Activated B cell treated with CpG ODN at 0.5 μM for 24 hours (primary cell): ENCODE data around the gene PRRC2C. TPM values are rescaled to one million over a fixed set of nuclear protein-coding genes. Genes with fewer than 3 reads are reported as not detected.
"Not testable (repeated sequence)": the region's sequence is repeated elsewhere in the genome, so short reads cannot be mapped to it uniquely, and the experiment has no call there.

Source experiments
- ATAC-seq: fragments of 200-7000 bp; cut with Tn5 transposase; one replicate; pipeline ENCODE4 v1.10.0; 2021; ENCODE audit warnings: low read depth, mild to moderate bottlenecking, moderate library complexity
- CTCF ChIA-PET: fragments of 350-600 bp; sonication (Branson Sonifier 250); formaldehyde crosslinking; loops from one replicate; lab custom pipeline; 2021; ENCODE audit warnings: antibody characterized with exemption; lab: Charles Lee
- POLR2A ChIA-PET: fragments of 350-600 bp; sonication (Branson Sonifier 250); formaldehyde crosslinking; loops from one replicate; lab custom pipeline; 2021; ENCODE audit warnings: antibody characterized with exemption; lab: Charles Lee
- DNase-seq: peaks from one replicate; pipeline ENCODE4 v3.0.0; 2022
- H3K27ac Mint-ChIP-seq: one replicate; pipeline ENCODE4 v1.8.0; 2020; ENCODE audit warnings: mixed read lengths
- H3K27me3 Mint-ChIP-seq: one replicate; pipeline ENCODE4 v1.8.0; 2021; ENCODE audit warnings: mixed read lengths
- H3K36me3 Mint-ChIP-seq: one replicate; pipeline ENCODE4 v1.8.0; 2021; ENCODE audit warnings: low read depth, mixed read lengths
- H3K4me1 Mint-ChIP-seq: one replicate; pipeline ENCODE4 v1.8.0; 2021; ENCODE audit warnings: mixed read lengths
- H3K4me3 Mint-ChIP-seq: one replicate; pipeline ENCODE4 v1.8.0; 2020; ENCODE audit warnings: mild to moderate bottlenecking, mixed read lengths
- H3K9me3 Mint-ChIP-seq: one replicate; pipeline ENCODE4 v1.8.0; 2020; ENCODE audit warnings: mixed read lengths
- intact Hi-C: fragments of 100-400 bp; cut with micrococcal nuclease; formaldehyde crosslinking; loops from one replicate; pipeline ENCODE4 v1.15.1; 2024
- total RNA-seq: library from RNA; stranded (reverse); gene quantifications from 2 replicates; pipeline ENCODE4 v1.2.3, GENCODE V29; 2022
- TF ChIP-seq, protein P1 (sequence below): fragments of 200-600 bp; IDR thresholded peaks from one replicate; pipeline ENCODE4 v1.8.0; 2022; ENCODE audit warnings: antibody characterized with exemption, mild to moderate bottlenecking

The PRRC2C gene
- total RNA-seq, 1 donor from 2014 or later = 272 TPM

GRCh38 chr1:171595324-171595723, 110.0 kb downstream of the PRRC2C start:
- intact Hi-C loops = no loop called here
- H3K9me3 Mint-ChIP-seq = no peaks in the 10 kb centered on the region
- no peak overlapping the region for H3K27ac Mint-ChIP-seq
- no peak for DNase-seq
- ATAC-seq = no peak
- ChIA-PET POLR2A (no interaction called here), CTCF (no interaction called here)
- H3K36me3 Mint-ChIP-seq = peaks cover 48% of the 10 kb centered on the region
- TF ChIP-seq, protein P1, sequence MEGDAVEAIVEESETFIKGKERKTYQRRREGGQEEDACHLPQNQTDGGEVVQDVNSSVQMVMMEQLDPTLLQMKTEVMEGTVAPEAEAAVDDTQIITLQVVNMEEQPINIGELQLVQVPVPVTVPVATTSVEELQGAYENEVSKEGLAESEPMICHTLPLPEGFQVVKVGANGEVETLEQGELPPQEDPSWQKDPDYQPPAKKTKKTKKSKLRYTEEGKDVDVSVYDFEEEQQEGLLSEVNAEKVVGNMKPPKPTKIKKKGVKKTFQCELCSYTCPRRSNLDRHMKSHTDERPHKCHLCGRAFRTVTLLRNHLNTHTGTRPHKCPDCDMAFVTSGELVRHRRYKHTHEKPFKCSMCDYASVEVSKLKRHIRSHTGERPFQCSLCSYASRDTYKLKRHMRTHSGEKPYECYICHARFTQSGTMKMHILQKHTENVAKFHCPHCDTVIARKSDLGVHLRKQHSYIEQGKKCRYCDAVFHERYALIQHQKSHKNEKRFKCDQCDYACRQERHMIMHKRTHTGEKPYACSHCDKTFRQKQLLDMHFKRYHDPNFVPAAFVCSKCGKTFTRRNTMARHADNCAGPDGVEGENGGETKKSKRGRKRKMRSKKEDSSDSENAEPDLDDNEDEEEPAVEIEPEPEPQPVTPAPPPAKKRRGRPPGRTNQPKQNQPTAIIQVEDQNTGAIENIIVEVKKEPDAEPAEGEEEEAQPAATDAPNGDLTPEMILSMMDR = no peak
- H3K4me3 Mint-ChIP-seq = no peak overlapping the region
- H3K4me1 Mint-ChIP-seq = no peaks in the 10 kb centered on the region
- no peaks in the 10 kb centered on the region for H3K27me3 Mint-ChIP-seq

DNA sequence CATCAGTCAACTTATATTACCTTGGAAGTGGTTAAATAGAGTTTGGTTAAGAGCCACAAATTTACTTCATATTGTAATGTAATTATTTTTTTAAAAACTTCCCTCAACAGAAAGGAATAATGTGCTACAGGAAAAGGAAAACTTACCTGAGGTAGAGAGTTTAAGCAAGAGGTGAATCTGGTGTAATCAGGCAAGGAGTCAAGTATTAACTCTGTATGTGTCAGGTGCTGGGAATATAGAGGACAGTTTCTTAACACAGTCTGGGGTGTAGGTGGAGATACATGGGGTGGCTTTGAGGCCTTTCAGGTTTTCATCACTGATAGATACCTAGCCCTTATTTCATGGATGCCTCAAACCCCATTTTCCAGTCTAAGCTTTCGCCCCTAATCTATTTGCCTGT, 110.8 kb downstream of the PRRC2C start:
- Mint-ChIP-seq H3K27ac (no peak overlapping the region), H3K4me3 (no peak overlapping the region), H3K27me3 (no peaks in the 10 kb centered on the region), H3K36me3 (peaks cover 41% of the 10 kb centered on the region), H3K4me1 (no peaks in the 10 kb centered on the region), H3K9me3 (no peaks in the 10 kb centered on the region)
- POLR2A ChIA-PET = no interaction called here
- DNase-seq (no peak), ATAC-seq (no peak)
- CTCF ChIA-PET = no interaction called here
- intact Hi-C loops = no loop called here
- TF ChIP-seq, protein P1 = no peak

DNA sequence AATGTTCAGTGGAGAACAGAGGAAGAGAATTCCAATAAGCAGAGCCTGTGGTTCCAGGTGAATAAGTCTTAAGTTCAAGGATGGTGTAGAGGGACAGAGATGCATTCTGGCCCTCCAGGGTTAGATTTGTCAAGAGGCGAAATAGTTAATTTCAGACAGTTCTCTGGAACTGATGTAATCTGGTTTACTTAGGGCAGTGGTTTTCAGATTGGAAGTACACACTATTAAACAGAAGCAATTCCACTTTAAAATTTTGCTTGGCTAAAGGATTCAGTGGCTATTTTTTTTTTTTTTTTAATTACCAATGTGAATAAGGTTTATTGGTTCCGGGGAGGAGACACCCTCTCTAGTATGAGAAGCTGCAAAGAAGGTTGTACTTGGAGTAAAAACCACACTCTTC, 111.4 kb downstream of the PRRC2C start:
- TF ChIP-seq, protein P1 = no peak
- intact Hi-C loops = no loop called here
- H3K36me3 Mint-ChIP-seq = peaks cover 35% of the 10 kb centered on the region
- ChIA-PET CTCF (no interaction called here), POLR2A (no interaction called here)
- no peaks in the 10 kb centered on the region for H3K9me3 Mint-ChIP-seq
- ATAC-seq (no peak), DNase-seq (no peak)
- H3K4me3 Mint-ChIP-seq = no peak overlapping the region
- H3K27ac Mint-ChIP-seq = peak overlapping the region; percentile 60
- no peaks in the 10 kb centered on the region for H3K4me1 Mint-ChIP-seq
- no peaks in the 10 kb centered on the region for H3K27me3 Mint-ChIP-seq

DNA sequence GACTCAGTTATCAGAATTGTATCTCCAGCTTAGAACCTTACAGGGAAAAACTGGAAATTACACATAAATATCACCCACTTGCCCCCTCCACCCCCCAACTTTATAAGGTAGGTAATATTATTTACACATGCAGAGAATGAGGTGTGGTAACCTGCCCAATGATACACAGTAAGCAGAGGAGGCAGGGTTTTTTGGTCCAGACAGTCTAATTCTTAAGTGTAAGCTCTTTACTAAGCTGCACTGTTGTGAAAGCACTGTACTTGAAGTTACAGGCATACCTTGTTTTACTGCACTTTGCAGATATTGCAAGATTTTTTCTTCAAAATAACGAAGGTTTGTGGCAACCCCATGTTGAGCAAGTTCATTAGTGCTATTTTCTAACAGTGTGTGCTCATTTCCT, 111.9 kb downstream of the PRRC2C start:
- H3K36me3 Mint-ChIP-seq = peaks cover 31% of the 10 kb centered on the region
- H3K9me3 Mint-ChIP-seq = no peaks in the 10 kb centered on the region
- no peaks in the 10 kb centered on the region for H3K4me1 Mint-ChIP-seq
- POLR2A ChIA-PET = no interaction called here
- ATAC-seq (no peak), DNase-seq (no peak)
- H3K27ac Mint-ChIP-seq = no peak overlapping the region
- CTCF ChIA-PET = no interaction called here
- TF ChIP-seq, protein P1 = no peak
- no peaks in the 10 kb centered on the region for H3K27me3 Mint-ChIP-seq
- intact Hi-C loops = no loop called here
- no peak overlapping the region for H3K4me3 Mint-ChIP-seq

DNA sequence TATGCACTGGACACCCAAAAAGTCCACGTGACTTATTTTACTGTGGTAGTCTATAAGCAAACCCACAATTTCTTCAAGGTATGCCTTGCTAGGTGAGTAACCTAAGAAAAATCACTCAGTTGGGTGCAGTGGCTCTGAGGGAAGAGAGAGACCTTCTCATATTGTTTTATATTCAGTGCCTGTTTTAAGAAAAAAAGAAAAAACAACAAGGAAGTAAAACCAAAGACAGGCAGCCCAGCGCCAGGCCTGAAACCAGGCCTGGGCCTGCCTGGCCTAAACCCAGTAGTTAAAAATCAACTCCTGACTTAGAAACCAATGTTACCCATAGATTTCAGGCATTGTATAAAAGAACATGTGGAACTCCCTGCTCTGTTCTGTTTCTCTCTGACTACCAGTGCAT, 115.0 kb downstream of the PRRC2C start:
- POLR2A ChIA-PET, H3K27me3 Mint-ChIP-seq, ATAC-seq, H3K4me3 Mint-ChIP-seq, H3K27ac Mint-ChIP-seq, H3K9me3 Mint-ChIP-seq, DNase-seq, intact Hi-C loops, H3K4me1 Mint-ChIP-seq, CTCF ChIA-PET, H3K36me3 Mint-ChIP-seq: not testable (repeated sequence)

DNA sequence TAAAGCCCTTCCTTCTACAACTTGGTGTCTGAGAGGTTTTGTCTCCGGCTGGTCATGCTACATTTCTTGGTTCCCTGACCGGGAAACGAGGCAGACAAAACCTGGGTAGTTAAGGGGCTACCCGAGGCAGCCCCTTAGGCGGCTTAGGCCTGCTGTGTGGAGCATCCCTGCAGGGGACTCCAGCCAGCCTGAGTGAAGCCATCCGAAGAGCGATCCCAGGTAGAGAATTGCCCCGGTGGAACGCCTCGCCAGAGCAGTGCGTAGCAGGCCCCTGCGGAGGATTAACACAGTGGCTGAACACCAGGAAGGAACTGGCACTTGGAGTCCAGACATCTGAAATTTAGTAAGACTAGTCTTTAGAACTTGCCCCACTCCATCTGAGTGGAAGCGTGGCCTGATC, 115.5 kb downstream of the PRRC2C start:
- Mint-ChIP-seq H3K9me3 (no peaks in the 10 kb centered on the region), H3K4me1 (no peaks in the 10 kb centered on the region), H3K36me3 (peaks cover 5% of the 10 kb centered on the region), H3K27ac (no peak overlapping the region), H3K27me3 (no peaks in the 10 kb centered on the region), H3K4me3 (no peak overlapping the region)
- DNase-seq = no peak
- ATAC-seq = no peak
- TF ChIP-seq, protein P1 = no peak
- POLR2A ChIA-PET = no interaction called here
- intact Hi-C loops = no loop called here
- CTCF ChIA-PET = no interaction called here

DNA sequence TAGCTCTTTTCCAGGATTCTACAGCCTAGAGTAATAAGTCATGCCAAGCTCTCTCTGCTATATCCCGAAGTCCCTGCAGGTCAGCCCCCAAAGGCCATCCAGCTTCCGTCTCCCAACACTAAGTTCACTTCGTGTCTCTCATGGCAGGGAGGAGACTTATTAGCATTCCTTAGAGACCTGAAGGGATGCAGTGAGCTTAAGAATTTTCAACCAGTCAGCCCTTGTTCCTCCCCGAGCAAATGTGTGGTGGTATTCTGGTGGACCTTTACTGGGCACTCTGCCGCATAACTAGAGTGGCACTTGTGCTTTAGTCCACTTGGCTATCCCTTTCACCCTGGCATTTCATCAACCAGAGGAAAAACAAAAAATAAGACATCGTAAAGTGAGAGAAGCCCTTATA, 117.7 kb downstream of the PRRC2C start:
- H3K27ac Mint-ChIP-seq, POLR2A ChIA-PET, H3K9me3 Mint-ChIP-seq, H3K4me1 Mint-ChIP-seq, DNase-seq, intact Hi-C loops, CTCF ChIA-PET, H3K4me3 Mint-ChIP-seq, H3K36me3 Mint-ChIP-seq, H3K27me3 Mint-ChIP-seq, ATAC-seq: not testable (repeated sequence)
